ENCODE results near the gene RANGAP1.

RANGAP1 gene

DNA sequence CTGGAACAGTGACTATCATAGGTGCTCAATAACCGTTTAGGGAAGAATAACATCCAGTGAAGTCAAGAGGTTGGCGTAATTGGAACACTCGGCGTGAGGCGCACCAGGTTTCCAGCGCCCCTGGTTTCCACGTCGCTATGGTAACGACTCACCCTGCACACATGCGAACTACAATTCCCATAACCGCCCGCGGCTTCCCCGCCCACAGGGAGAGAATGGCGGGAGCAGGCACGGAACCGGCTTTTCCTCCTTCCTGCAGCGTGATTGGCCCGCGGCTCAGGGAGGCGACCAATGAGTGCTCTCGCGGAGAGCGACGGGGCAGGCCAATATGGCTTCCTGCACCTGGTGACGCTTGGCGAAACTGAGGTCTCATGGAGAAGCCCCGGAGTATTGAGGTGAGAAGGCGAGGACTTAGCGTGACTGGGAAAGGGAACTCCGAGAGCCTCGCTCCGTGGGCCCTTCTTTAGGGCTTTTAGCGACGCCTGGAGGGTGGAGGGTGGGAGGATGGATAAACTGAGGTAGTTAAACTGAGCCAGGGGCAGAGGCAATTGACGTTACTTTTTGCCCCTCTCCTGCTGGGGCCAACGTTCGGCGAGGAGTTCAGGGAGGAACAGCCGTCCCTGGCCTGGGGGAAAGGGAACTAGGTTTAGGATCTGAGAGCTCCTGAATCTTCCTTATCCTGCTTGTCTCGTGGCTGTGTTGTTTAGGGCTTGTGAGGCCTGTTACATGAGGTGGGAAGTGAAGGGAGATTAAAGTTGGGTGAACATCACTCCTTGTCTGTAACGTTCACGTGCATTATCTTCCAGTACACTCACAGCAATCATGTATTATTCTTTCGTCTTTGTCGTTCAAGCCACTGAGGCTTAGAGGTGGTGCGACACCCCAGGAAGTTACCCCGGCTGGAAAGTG is 80.7 kb downstream of the RANGAP1 start, which contains the start of gene L3MBTL2:
L3MBTL2 (plus strand) TSS at position 321 of the 909 bp plus-strand sequence; CDS start at position 372, 51 bp downstream.
- peak; percentile 84 to 99 (median 96) for DNase-seq

- no peak for DNase-seq
Measured at GRCh38 chr22:41204066-41204465, 81.9 kb downstream of the RANGAP1 start.

DNA sequence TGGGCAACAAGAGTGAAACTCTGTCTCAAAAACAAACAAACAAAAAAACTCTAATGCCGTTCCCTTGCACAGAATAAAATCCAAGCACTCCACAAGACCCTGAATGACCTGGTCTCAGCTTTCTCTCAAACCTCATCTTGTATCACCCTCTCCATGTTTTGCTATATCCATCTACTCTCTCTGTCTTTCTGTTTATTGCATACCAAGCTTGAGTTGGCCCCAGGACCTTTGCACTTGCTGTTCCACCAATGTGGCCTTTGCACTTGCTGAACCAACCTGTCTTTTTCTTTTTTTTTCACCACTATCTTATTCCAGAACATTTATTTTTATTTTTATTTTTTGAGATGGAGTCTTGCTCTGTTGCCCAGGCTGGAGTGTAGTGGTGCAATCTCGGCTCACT is 82.9 kb downstream of the RANGAP1 start:
- DNase-seq: no peak

GRCh38 chr22:41201141-41201540 is 84.8 kb downstream of the RANGAP1 start:
- peak in 1 of 56 donors; percentile 21 for DNase-seq

DNA sequence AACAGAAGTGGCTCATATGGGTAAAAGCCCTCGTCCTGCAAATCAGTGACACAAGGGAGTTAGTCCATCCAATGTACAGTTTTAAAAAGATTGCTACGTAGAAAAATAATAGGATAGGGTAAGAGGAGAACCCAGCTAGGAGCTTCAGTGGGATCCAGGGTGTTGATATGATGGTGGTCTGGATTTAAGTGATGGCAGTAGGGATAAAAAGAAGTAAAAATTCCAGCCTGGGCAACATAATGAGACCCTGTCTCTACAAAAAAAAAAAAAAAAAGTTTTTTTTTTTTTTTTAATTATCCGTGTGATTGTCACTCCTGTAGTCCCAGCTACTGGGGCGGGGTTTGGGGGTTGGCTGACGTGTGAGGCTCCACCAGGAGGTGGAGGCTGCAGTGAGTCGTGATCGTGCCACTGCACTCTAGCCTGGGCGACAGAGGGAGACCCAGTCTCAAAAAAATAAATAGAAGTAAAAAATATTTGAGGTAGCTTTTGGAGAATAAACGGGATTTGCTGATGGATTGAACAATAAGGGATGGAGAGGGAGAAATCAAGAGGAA is 87.9 kb downstream of the RANGAP1 start:
- DNase-seq: peak in 19 of 56 donors; percentile 4 to 60 (median 18)

GRCh38 chr22:41197038-41197972 is 88.7 kb downstream of the RANGAP1 start:
- DNase-seq: peak in 54 of 56 donors; percentile 16 to 91 (median 76)
